Lower leg skin (tissue), 3 donors: ENCODE data around the gene IDH3B.

Source experiments
- POLR2A ChIP-seq, 2 donors: fragments of 450-650 bp; IDR thresholded peaks; one replicate each; pipeline ENCODE4 v1.6.1; 2016 to 2017; ENCODE audit warnings: antibody characterized with exemption in 2 of 2, mild to moderate bottlenecking in 1 of 2, moderate library complexity in 1 of 2
- TF ChIP-seq, protein P1 (sequence below), 3 donors: fragments of 450-650 bp; IDR thresholded peaks; one replicate each; pipeline ENCODE4 v1.5.1; 2016; ENCODE audit warnings: antibody characterized with exemption in 3 of 3, mild to moderate bottlenecking in 3 of 3, moderate library complexity in 2 of 3

DNA sequence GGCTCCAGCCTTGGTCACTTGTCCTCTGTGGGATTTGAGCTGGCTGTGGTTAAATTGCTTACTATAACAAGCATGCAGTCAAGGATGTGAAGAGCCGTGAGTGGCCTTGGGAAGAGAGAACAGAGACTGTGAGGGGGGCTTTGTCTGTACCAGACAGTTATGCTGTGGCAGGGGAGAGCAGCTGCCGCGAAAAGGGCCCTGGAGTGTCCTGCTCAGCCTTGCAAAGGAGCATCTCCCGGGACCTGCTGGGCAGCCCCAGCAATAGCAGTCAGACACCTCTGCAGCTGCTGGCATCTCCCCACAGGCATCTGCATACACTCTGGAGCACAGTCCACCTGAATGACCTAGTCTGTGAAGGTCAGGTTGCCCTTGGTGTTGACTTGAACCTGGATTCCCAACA lies 34.9 kb upstream of the IDH3B start:
- TF ChIP-seq, protein P1, sequence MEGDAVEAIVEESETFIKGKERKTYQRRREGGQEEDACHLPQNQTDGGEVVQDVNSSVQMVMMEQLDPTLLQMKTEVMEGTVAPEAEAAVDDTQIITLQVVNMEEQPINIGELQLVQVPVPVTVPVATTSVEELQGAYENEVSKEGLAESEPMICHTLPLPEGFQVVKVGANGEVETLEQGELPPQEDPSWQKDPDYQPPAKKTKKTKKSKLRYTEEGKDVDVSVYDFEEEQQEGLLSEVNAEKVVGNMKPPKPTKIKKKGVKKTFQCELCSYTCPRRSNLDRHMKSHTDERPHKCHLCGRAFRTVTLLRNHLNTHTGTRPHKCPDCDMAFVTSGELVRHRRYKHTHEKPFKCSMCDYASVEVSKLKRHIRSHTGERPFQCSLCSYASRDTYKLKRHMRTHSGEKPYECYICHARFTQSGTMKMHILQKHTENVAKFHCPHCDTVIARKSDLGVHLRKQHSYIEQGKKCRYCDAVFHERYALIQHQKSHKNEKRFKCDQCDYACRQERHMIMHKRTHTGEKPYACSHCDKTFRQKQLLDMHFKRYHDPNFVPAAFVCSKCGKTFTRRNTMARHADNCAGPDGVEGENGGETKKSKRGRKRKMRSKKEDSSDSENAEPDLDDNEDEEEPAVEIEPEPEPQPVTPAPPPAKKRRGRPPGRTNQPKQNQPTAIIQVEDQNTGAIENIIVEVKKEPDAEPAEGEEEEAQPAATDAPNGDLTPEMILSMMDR (IDR thresholded peaks at IDR 0.05) = no peak
- TF ChIP-seq POLR2A (IDR thresholded peaks at IDR 0.05) = no peak
